Smooth muscle cell (in vitro differentiated cells): ENCODE results near the gene BCL7A. TPM values are rescaled to one million over a fixed set of nuclear protein-coding genes. Genes with fewer than 3 reads are reported as not detected.

Experiments used
- DNase-seq: peaks from one replicate; lab custom pipeline; 2025; ENCODE audit not compliant: unreplicated experiment; lab: John Stamatoyannopoulos, UW
- H2AFZ ChIP-seq: fragments of 200-600 bp; sonication (generic); 2 replicates; pipeline ENCODE4 v1.6.0; 2016; ENCODE audit warnings: antibody characterized with exemption, low read depth, mild to moderate bottlenecking
- H3F3A ChIP-seq: fragments of 200-600 bp; sonication (generic); 2 replicates; pipeline ENCODE4 v1.6.0; 2017; ENCODE audit warnings: antibody characterized with exemption, low read depth
- H3K27ac ChIP-seq: fragments of 200-600 bp; sonication (generic); 2 replicates; pipeline ENCODE4 v1.5.1; 2016; ENCODE audit warnings: low read depth, mild to moderate bottlenecking
- H3K27me3 ChIP-seq: fragments of 200-600 bp; sonication (generic); 2 replicates; pipeline ENCODE4 v1.6.1; 2016; ENCODE audit warnings: low read depth, mild to moderate bottlenecking
- H3K36me3 ChIP-seq: fragments of 200-600 bp; sonication (generic); 2 replicates; pipeline ENCODE4 v1.5.1; 2016; ENCODE audit warnings: low read depth
- H3K4me1 ChIP-seq: fragments of 200-600 bp; sonication (generic); 2 replicates; pipeline ENCODE4 v1.5.1; 2016; ENCODE audit warnings: low read depth
- H3K4me2 ChIP-seq: fragments of 200-600 bp; sonication (generic); 2 replicates; pipeline ENCODE4 v1.6.0; 2016; ENCODE audit warnings: mild to moderate bottlenecking
- H3K4me3 ChIP-seq: fragments of 200-600 bp; sonication (generic); 2 replicates; pipeline ENCODE4 v1.5.1; 2016; ENCODE audit warnings: mild to moderate bottlenecking
- H3K79me2 ChIP-seq: fragments of 200-600 bp; sonication (generic); 2 replicates; pipeline ENCODE4 v1.6.0; 2016; ENCODE audit warnings: low read depth, mild to moderate bottlenecking
- H3K9ac ChIP-seq: fragments of 200-600 bp; sonication (generic); 2 replicates; pipeline ENCODE4 v1.6.0; 2016; ENCODE audit warnings: low read depth
- H3K9me3 ChIP-seq: fragments of 200-600 bp; sonication (generic); replicated peaks from 2 replicates; pipeline ENCODE4 v1.5.1; 2016; ENCODE audit warnings: low read depth
- H4K20me1 ChIP-seq: fragments of 200-600 bp; sonication (generic); 2 replicates; pipeline ENCODE4 v1.6.0; 2016; ENCODE audit warnings: low read depth
- CTCF ChIP-seq: fragments of 200-600 bp; sonication (generic); IDR thresholded peaks from 2 replicates; pipeline ENCODE4 v1.5.1; 2017; ENCODE audit warnings: borderline replicate concordance, mild to moderate bottlenecking, antibody characterized with exemption; ENCODE audit not compliant: insufficient read depth, poor library complexity, severe bottlenecking
- WGBS: methylation state at CpG from one replicate; pipeline ENCODE4 v1.1.7; 2016; ENCODE audit warnings: low lambda C conversion rate; 5-methylcytosine and 5-hydroxymethylcytosine counted together
- polyA plus RNA-seq: library from polyadenylated mRNA; unstranded; fragments of >200 nt; fragmentation: Nextera tagmentation; extraction: Ambion mirVana; gene quantifications from 2 replicates; pipeline ENCODE4 v1.2.1, GENCODE V29; 2016
- total RNA-seq: library from RNA; depleted of rRNA; stranded (reverse); fragments of >200 nt; gene quantifications from 2 replicates; pipeline ENCODE4 v1.2.3, GENCODE V29; 2014

Gene BCL7A
- total and polyA plus RNA-seq, 2 experiments from 2014 or later, result 2.7 to 3.0 TPM

- Histone ChIP-seq H3K27ac (no peak overlapping the region), H3K4me3 (no peak overlapping the region), H3K4me2 (no peak overlapping the region), H3K9me3 (no peaks in the 10 kb centered on the region), H2AFZ (no peak overlapping the region), H3K9ac (no peak overlapping the region), H3K79me2 (no peaks in the 10 kb centered on the region), H3K36me3 (no peaks in the 10 kb centered on the region), H4K20me1 (no peaks in the 10 kb centered on the region), H3K27me3 (no peaks in the 10 kb centered on the region), H3F3A (no peaks in the 10 kb centered on the region), H3K4me1 (no peaks in the 10 kb centered on the region)
- no peak for TF ChIP-seq CTCF
- no peak for DNase-seq
- 95% methylated on average over 11 of the region's 11 CpGs for WGBS
Observed at GRCh38 chr12:122057007-122057735, 35.5 kb downstream of the BCL7A start.

GRCh38 chr12:122057769-122058168, 36.1 kb downstream of the BCL7A start:
- Histone ChIP-seq H3K27ac (no peak overlapping the region), H3K9me3 (no peaks in the 10 kb centered on the region), H3K79me2 (no peaks in the 10 kb centered on the region), H3K4me3 (no peak overlapping the region), H3K4me1 (peaks cover under 1% of the 10 kb centered on the region), H3K27me3 (no peaks in the 10 kb centered on the region), H3K9ac (no peak overlapping the region), H4K20me1 (no peaks in the 10 kb centered on the region), H3F3A (no peaks in the 10 kb centered on the region), H3K4me2 (no peak overlapping the region), H2AFZ (no peak overlapping the region), H3K36me3 (no peaks in the 10 kb centered on the region)
- TF ChIP-seq CTCF, result no peak
- DNase-seq, result no peak
- 98% methylated on average over 3 of the region's 3 CpGs for WGBS

GRCh38 chr12:122058549-122059149, 37.0 kb downstream of the BCL7A start:
- H3K4me3 ChIP-seq, result no peak overlapping the region
- H3K36me3 ChIP-seq, result no peaks in the 10 kb centered on the region
- H3K9ac ChIP-seq, result no peak overlapping the region
- no peaks in the 10 kb centered on the region for H3K9me3 ChIP-seq
- no peak for DNase-seq
- peaks cover 4% of the 10 kb centered on the region for H3F3A ChIP-seq
- H3K27ac ChIP-seq, result no peak overlapping the region
- H3K27me3 ChIP-seq, result no peaks in the 10 kb centered on the region
- WGBS, result 95% methylated on average over 11 of the region's 11 CpGs
- H3K4me2 ChIP-seq, result no peak overlapping the region
- no peak overlapping the region for H2AFZ ChIP-seq
- no peak for TF ChIP-seq CTCF
- H4K20me1 ChIP-seq, result no peaks in the 10 kb centered on the region
- H3K4me1 ChIP-seq, result peaks cover 9% of the 10 kb centered on the region
- no peaks in the 10 kb centered on the region for H3K79me2 ChIP-seq
